Prostate gland (tissue), 2 donors: Measurements from ENCODE around the gene SLC12A5. TPM values are rescaled to one million over a fixed set of nuclear protein-coding genes. Genes with fewer than 3 reads are reported as not detected.

ENCODE experiments used
- DNase-seq: peaks from one replicate; pipeline ENCODE4 v3.0.0-alpha.2; 2019; ENCODE audit warnings: low spot score
- H3K27ac ChIP-seq, 2 donors: fragments of 200-600 bp; sonication (generic); 2 replicates each; pipeline ENCODE4 v1.5.1; 2017 to 2019
- H3K27me3 ChIP-seq: fragments of 200-600 bp; sonication (generic); replicated peaks from 2 replicates; pipeline ENCODE4 v1.5.1; 2019; ENCODE audit not compliant: insufficient read depth
- H3K36me3 ChIP-seq, 2 donors: fragments of 200-600 bp; sonication (generic); 1 replicate in 1 of 2; 2 replicates in 1 of 2; pipeline versions ENCODE4 v1.5.1 to v1.8.1; 2017 to 2019
- H3K4me1 ChIP-seq: fragments of 200-600 bp; sonication (generic); replicated peaks from 2 replicates; pipeline ENCODE4 v1.5.1; 2019
- H3K4me3 ChIP-seq, 2 donors: fragments of 200-600 bp; sonication (generic); 2 replicates each; pipeline ENCODE4 v1.5.1; 2017 to 2019
- H3K9me3 ChIP-seq: fragments of 200-600 bp; sonication (generic); 2 replicates; pipeline ENCODE4 v1.5.1; 2017
- CTCF ChIP-seq, 4 experiments: fragments of 200-600 bp in 2 of 4; fragments of 450-650 bp in 2 of 4; sonication (generic) in 2 of 4; IDR thresholded peaks; 1 replicate in 3 of 4; 2 replicates in 1 of 4; pipeline ENCODE4 v1.5.1; 2016 to 2019; ENCODE audit warnings: antibody characterized with exemption in 4 of 4, mild to moderate bottlenecking in 2 of 4, moderate library complexity in 2 of 4
- POLR2A ChIP-seq: fragments of 450-650 bp; IDR thresholded peaks from one replicate; pipeline ENCODE4 v1.6.1; 2016; ENCODE audit warnings: antibody characterized with exemption, mild to moderate bottlenecking
- POLR2AphosphoS5 ChIP-seq: sonication (generic); formaldehyde crosslinking; IDR thresholded peaks from one replicate; pipeline ENCODE4 v1.6.1; 2017; ENCODE audit warnings: antibody characterized with exemption
- WGBS: methylation state at CpG from one replicate; pipeline ENCODE4 v1.1.5; 2018; 5-methylcytosine and 5-hydroxymethylcytosine counted together
- intact Hi-C: fragments of 100-400 bp; cut with DNase I; formaldehyde crosslinking; loops from one replicate; pipeline ENCODE4 v1.14.2; 2022
- total RNA-seq, 2 donors: library from RNA; depleted of rRNA; stranded (reverse); fragments of >200 nt; gene quantifications; one replicate each; pipeline ENCODE4 v1.1.0, GENCODE V29; 2016

Gene SLC12A5
- total RNA-seq, 2 donors from 2014 or later = 3.6 TPM; not detected in 1

GRCh38 chr20:46049190-46049589, 20.2 kb downstream of the SLC12A5 start:
- no peak for TF ChIP-seq POLR2AphosphoS5
- TF ChIP-seq POLR2A = no peak
- TF ChIP-seq CTCF (IDR thresholded peaks at IDR 0.05) = no peak
- no peaks in the 10 kb centered on the region for H3K4me1 ChIP-seq
- no peaks in the 10 kb centered on the region for H3K36me3 ChIP-seq
- WGBS = 89% methylated on average over 4 of the region's 4 CpGs
- H3K27me3 ChIP-seq = no peaks in the 10 kb centered on the region
- no peak overlapping the region for H3K4me3 ChIP-seq
- no peak for DNase-seq
- intact Hi-C loops = no loop called here
- H3K27ac ChIP-seq = no peak overlapping the region
- H3K9me3 ChIP-seq = no peaks in the 10 kb centered on the region

GRCh38 chr20:46049815-46050214, 20.8 kb downstream of the SLC12A5 start:
- Histone ChIP-seq H3K27me3 (no peaks in the 10 kb centered on the region), H3K4me1 (no peaks in the 10 kb centered on the region), H3K27ac (no peak overlapping the region), H3K36me3 (no peaks in the 10 kb centered on the region), H3K9me3 (no peaks in the 10 kb centered on the region), H3K4me3 (no peak overlapping the region)
- intact Hi-C loops = no loop called here
- no peak for DNase-seq
- no peak for TF ChIP-seq POLR2AphosphoS5
- no peak for TF ChIP-seq CTCF (IDR thresholded peaks at IDR 0.05)
- no peak for TF ChIP-seq POLR2A

- TF ChIP-seq POLR2A (no peak), POLR2AphosphoS5 (no peak), CTCF (IDR thresholded peaks at IDR 0.05) (no peak)
- H3K9me3 ChIP-seq = no peaks in the 10 kb centered on the region
- no peaks in the 10 kb centered on the region for H3K27me3 ChIP-seq
- 58% methylated on average over 10 of the region's 10 CpGs for WGBS
- no peaks in the 10 kb centered on the region for H3K4me1 ChIP-seq
- DNase-seq = no peak
- intact Hi-C loops = no loop called here
- no peak overlapping the region for H3K4me3 ChIP-seq
- H3K36me3 ChIP-seq = no peaks in the 10 kb centered on the region
- H3K27ac ChIP-seq = no peak overlapping the region
These were observed 21.4 kb downstream of the SLC12A5 start for GRCh38 chr20:46050444-46050843.

- H3K4me3 ChIP-seq = no peak overlapping the region
- no peaks in the 10 kb centered on the region for H3K36me3 ChIP-seq
- no peaks in the 10 kb centered on the region for H3K27me3 ChIP-seq
- intact Hi-C loops = no loop called here
- no peak for DNase-seq
- no peak overlapping the region for H3K27ac ChIP-seq
- no peaks in the 10 kb centered on the region for H3K9me3 ChIP-seq
- no peaks in the 10 kb centered on the region for H3K4me1 ChIP-seq
- no peak for TF ChIP-seq POLR2A
- no peak for TF ChIP-seq POLR2AphosphoS5
- no peak for TF ChIP-seq CTCF (IDR thresholded peaks at IDR 0.05)
These were observed 21.9 kb downstream of the SLC12A5 start for GRCh38 chr20:46050885-46051284.

- TF ChIP-seq POLR2A (no peak), POLR2AphosphoS5 (no peak), CTCF (IDR thresholded peaks at IDR 0.05) (no peak)
- intact Hi-C loops = no loop called here
- Histone ChIP-seq H3K4me3 (no peak overlapping the region), H3K36me3 (no peaks in the 10 kb centered on the region), H3K27ac (no peak overlapping the region), H3K9me3 (no peaks in the 10 kb centered on the region), H3K4me1 (no peaks in the 10 kb centered on the region), H3K27me3 (no peaks in the 10 kb centered on the region)
- DNase-seq = no peak
- WGBS = 55% methylated on average over 19 of the region's 19 CpGs
These were observed 22.7 kb downstream of the SLC12A5 start for GRCh38 chr20:46051556-46052308.
